GM18505 (cell line): Measurements from ENCODE around the gene TFE3.

ENCODE experiments used
- ATAC-seq: cut with Tn5 transposase; IDR thresholded peaks from one replicate; pipeline ENCODE4 v1.9.1; 2021; ENCODE audit not compliant: unreplicated experiment
- POLR2A ChIP-seq: IDR thresholded peaks from 4 replicates; pipeline ENCODE4 v1.6.1; 2011; ENCODE audit warnings: borderline replicate concordance; ENCODE audit not compliant: insufficient read depth, insufficient read length; ENCODE audit errors: extremely low read depth

Gene TFE3, protein sequence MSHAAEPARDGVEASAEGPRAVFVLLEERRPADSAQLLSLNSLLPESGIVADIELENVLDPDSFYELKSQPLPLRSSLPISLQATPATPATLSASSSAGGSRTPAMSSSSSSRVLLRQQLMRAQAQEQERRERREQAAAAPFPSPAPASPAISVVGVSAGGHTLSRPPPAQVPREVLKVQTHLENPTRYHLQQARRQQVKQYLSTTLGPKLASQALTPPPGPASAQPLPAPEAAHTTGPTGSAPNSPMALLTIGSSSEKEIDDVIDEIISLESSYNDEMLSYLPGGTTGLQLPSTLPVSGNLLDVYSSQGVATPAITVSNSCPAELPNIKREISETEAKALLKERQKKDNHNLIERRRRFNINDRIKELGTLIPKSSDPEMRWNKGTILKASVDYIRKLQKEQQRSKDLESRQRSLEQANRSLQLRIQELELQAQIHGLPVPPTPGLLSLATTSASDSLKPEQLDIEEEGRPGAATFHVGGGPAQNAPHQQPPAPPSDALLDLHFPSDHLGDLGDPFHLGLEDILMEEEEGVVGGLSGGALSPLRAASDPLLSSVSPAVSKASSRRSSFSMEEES

GRCh38 chrX:49043220-49043986 is at the start of gene TFE3:
TFE3 (minus strand) TSS chrX:49043357; CDS start chrX:49043226, 131 bp downstream.
- peak; percentile 32 for TF ChIP-seq POLR2A
- ATAC-seq, result peak; percentile 91

- no peak for TF ChIP-seq POLR2A
- no peak for ATAC-seq
Measured at GRCh38 chrX:49089553-49089952, 46.4 kb upstream of the TFE3 start.

DNA sequence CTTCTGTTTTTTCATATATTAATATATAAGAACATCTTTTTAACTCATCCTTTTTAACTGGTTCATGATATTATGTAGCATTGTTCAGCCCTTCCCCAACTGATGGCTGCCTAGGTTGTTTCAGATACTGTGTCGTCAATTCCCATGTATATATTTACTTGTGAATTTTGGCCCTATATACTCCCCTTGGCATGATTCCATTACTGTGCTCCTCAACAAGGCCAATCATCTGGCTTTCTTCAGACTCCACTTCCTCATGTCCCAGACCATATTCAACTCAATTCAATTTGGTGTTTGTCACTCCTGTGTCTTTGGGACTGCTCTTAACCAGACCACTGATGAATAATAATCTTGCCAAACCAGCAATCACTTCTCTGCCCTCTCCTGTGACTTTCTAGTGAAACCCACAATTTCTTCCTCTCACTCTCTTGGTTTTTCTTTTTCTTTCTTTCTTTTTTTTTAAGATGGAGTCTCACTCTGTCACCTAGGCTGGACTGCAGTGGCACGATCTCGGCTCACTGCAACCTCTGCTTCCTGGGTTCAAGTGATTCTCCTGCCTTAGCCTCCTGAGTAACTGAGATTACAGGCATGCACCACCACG is 39.2 kb upstream of the TFE3 start:
- TF ChIP-seq POLR2A, result no peak
- no peak for ATAC-seq

DNA sequence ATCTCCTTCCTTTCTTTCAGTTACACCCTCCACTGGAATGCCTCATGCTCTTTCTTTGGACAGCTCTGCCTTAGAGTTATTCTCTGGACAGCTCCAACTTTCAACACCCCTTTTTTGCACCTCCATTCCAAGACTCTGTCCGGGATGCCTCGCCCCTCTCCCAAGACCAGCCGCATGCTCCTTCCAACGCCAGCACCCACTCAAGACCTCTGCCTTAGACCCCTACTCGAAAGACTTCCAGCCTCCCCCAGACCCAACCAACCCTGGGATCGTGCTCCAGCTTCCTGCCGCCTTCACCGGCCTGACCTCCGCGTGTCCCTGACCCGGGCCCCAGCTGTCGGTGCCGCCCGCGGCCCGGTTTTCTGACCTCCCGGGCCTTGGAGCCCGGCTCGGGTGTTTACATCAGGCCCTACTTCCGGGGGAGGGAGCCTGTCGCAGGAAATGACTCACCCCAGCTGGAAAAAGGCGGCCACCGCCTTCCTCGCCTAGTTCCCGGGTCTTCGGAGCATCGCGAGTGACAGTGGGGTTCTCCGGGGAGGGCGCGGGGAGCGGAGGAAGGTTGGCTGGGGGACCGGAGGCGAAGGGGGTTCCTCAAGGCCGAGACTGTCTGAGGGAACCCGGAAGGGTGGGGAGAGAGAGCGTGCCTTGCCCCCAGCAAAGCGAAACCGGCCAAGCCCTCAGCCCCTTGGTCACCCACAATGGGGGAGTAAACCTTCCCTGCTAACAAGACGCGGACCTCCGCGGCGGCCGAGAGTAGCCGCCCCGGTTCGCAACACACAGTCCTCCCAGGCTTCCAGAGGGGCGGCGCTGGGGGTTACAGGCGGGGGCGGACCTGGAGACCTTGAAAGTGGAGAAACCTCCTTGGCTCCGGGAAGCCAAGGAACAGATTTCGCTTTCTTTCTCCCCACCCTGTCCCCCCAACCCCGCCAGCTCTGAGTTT is 36.6 kb upstream of the TFE3 start, which contains the start of gene WDR45:
Gene WDR45, minus strand, starts transcription at position 399 of the 940 bp plus-strand sequence. CDS start 1,792 bp downstream, outside the sequence.
- no peak for ATAC-seq
- peak; percentile 65 for TF ChIP-seq POLR2A

DNA sequence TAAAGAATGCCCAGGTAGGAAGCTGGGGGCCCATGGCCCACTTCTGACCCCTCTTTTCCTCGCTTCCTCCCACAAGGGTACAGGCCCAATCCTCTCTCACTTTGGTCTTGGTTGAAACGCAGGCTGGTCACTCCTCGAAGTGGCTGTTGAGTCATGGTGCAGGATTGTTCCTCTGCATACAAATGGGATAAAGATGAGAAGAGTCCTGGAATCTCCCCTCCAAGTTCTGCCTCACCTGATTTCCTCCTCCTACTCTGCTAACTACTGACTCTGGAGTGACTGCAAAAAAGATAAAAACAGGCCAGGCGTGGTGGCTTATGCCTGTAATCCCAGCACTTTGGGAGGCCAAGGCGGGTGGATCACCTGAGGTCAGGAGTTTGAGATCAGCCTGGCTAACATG is 34.8 kb upstream of the TFE3 start:
- no peak for TF ChIP-seq POLR2A
- ATAC-seq, result no peak

- no peak for ATAC-seq
- TF ChIP-seq POLR2A, result no peak
Measured at GRCh38 chrX:49075347-49075746, 32.2 kb upstream of the TFE3 start.

DNA sequence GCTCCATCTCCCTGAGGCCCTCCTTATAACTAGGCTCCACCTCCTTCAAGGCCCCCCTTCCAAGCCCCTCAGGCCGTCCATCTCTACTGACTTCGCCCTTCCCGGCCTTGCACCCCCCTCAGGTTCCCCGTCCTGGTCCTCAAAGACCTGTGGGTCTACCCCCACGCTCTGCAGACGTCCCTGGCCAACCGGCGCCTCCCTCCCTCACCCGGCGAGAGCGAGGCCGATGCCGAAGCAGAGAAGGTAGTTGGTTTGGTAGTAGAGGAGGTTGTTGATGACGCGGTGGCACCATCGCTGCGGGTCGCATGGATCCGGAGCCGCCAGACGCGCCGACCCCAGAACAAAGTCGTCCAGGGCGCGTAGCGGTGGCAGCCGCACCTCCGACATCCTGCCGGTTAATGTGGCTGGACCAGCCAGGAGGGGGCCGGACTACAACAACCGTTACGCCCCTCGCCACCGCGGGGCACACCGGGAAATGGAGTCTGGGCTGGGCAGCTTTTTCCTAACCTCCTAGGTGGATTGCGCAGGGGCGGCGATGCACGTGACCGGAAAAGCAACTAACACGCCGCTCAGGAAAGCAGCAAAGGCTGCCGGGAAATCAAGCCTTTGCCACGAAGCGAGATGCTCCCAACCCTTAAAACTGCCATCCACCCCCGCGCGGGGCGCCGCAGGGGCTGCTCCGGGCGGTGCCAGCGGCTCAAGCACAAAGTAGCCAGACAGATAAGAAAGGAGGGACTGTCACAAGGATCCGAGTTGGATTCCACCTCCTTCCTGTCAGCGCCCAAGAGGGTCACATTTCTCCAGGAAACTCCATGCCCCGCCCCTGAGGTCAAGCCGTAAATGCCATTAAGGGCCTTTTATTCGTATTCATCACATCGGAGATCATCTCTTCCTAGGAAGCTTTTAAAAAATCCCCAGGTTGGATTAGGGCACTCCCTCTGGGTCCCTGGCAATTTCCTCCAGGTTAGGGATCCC is 30.7 kb upstream of the TFE3 start, which contains the start of gene PRAF2:
Gene PRAF2, minus strand, starts transcription at position 402 of the 975 bp plus-strand sequence. Its CDS starts 15 bp downstream, at position 387.
- TF ChIP-seq POLR2A, result peak; percentile 63

GRCh38 chrX:49072712-49073095 is 29.5 kb upstream of the TFE3 start:
- TF ChIP-seq POLR2A, result no peak
- ATAC-seq, result no peak

More for the DNA sequence above, 30.7 kb upstream of the TFE3 start, which contains the start of gene PRAF2:
- peak; percentile 75 for ATAC-seq

GRCh38 chrX:49071877-49072711 is 28.9 kb upstream of the TFE3 start:
- TF ChIP-seq POLR2A, result no peak
- ATAC-seq, result no peak

- no peak for TF ChIP-seq POLR2A
- ATAC-seq, result no peak
Measured at GRCh38 chrX:49070988-49071387, 27.8 kb upstream of the TFE3 start.
